Measurements from ENCODE around the gene FRG1.

DNA sequence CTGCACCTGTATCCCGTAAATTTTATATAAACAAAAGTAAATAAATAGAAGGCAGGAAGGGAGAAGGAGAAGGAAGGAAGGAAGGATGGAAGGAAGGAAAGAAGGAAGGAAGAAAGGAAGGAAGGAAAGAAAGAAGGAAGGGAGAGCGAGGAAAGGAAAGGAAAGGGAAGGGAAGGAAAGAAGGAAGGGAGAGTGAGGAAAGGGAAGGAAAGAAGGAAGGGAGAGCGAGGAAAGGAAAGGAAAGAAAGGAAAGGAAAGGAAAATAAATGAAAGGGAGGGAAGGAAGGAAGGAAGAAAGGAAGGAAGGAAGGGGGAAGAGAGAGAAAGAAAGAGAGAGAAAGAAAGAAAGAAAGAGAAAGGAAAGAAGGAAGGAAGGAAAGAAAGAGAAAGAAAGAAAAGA lies 43.0 kb upstream of the FRG1 start:
- TF ChIP-seq, protein P1, sequence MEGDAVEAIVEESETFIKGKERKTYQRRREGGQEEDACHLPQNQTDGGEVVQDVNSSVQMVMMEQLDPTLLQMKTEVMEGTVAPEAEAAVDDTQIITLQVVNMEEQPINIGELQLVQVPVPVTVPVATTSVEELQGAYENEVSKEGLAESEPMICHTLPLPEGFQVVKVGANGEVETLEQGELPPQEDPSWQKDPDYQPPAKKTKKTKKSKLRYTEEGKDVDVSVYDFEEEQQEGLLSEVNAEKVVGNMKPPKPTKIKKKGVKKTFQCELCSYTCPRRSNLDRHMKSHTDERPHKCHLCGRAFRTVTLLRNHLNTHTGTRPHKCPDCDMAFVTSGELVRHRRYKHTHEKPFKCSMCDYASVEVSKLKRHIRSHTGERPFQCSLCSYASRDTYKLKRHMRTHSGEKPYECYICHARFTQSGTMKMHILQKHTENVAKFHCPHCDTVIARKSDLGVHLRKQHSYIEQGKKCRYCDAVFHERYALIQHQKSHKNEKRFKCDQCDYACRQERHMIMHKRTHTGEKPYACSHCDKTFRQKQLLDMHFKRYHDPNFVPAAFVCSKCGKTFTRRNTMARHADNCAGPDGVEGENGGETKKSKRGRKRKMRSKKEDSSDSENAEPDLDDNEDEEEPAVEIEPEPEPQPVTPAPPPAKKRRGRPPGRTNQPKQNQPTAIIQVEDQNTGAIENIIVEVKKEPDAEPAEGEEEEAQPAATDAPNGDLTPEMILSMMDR (IDR thresholded peaks at IDR 0.05; ENCODE audit: insufficient read depth, low read length, poor library complexity, severe bottlenecking): no peak
- no peak for TF ChIP-seq EZH2phosphoT487 (conservative IDR thresholded peaks at IDR 0.05; ENCODE audit: low read length)
